A549 treated with dexamethasone at 1 μM for 4 hours (cell line): ENCODE measurements around the gene COQ9. TPM values are rescaled to one million over a fixed set of nuclear protein-coding genes. Genes with fewer than 3 reads are reported as not detected.

Experiments used
- total RNA-seq: library from RNA; stranded (reverse); fragments of 200-300 nt; extraction: Qiagen RNA extraction; gene quantifications from 5 replicates; pipeline ENCODE4 v1.2.3, GENCODE V29; 2022

COQ9 gene, protein sequence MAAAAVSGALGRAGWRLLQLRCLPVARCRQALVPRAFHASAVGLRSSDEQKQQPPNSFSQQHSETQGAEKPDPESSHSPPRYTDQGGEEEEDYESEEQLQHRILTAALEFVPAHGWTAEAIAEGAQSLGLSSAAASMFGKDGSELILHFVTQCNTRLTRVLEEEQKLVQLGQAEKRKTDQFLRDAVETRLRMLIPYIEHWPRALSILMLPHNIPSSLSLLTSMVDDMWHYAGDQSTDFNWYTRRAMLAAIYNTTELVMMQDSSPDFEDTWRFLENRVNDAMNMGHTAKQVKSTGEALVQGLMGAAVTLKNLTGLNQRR
- total RNA-seq: 37.7 to 52.7 TPM (median 51.3 TPM) in 5 replicates

DNA sequence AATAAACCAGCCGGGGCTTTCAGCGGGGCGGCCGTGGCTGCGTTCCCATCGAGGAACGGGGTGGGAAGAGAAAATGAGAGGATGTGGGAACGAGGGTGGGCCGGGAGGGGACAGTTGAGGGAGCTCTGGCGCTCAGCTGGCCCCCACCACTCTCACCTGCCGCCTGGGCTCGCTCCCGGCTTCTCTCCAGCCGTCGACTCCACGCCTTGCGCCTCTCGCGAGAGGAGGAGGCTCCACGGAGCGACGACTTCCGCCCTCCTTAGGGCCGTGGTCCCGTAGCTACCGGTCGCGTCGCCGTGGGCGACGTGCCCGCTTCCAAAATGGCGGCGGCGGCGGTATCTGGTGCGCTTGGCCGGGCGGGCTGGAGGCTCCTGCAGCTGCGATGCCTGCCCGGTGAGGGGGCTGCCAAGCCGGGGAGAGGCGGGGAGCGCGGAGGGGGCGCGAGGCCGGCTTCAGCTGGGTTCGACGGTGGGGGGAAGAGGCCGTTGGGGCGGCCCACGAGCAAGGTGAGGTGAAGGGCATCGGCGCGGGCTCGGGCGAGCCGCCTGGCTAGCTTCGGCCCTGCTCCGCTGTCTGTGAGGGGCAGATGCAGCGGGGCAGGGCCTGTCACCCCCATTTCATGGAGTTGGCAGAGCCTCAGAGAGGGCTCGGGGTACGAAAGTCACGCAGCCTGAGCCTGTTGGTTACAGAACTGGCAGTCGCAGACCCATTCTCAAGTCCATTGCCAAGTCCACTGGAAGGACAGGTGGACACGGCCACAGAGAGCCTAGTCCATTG is at the start of gene COQ9, which contains the start of gene CIAPIN1:
TSS of gene COQ9 (plus strand) at position 294 of the 777 bp plus-strand sequence. CDS start at position 321, 27 bp downstream.
TSS of gene CIAPIN1 (minus strand) at position 200 of the 777 bp plus-strand sequence. CDS start 6,457 bp downstream, outside the sequence.

DNA sequence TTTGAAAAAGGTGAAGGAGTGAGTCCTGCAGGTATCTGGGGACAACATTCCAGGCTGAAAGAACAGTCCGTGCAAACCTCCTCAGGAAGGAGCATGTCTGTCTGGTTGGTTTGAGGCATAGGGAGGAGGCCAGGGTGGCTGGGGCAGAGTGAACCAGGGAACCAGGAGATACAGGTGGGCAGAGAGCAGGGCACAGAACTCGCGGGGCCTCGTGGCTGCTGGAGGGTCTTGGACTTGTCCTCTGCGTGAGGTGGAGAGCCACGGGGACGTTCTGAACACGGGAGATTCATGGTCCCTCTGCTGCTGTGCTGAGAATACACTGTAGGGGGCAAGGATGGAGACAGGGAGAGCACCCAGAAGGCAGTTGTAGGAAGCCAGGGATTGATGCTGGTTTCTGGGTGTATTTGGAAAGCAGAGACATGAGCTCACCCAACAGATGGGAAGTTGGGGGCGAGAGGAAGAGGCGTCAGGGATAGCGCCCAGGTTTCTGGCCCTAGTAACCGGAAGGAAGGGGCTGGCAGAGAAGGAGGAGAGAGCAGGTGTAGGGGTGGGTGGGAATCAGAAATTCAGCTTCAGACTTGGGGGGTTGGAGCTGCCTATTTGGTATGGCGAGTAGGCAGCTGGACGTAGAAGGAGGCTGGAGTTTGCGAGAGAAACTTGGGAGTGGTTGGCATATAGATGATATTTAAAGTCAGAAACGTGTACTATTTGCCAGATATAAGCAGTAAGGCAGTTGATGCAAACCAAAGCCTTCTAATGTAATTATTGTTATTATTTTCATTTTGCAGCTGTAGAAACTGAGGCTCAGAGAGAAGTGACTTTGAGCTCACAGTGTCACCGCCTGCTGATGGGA is 43.1 kb upstream of the COQ9 start, which contains the start of gene CCL17:
TSS of gene CCL17 (plus strand) at position 803 of the 853 bp plus-strand sequence. CDS start 9,166 bp downstream, outside the sequence.

DNA sequence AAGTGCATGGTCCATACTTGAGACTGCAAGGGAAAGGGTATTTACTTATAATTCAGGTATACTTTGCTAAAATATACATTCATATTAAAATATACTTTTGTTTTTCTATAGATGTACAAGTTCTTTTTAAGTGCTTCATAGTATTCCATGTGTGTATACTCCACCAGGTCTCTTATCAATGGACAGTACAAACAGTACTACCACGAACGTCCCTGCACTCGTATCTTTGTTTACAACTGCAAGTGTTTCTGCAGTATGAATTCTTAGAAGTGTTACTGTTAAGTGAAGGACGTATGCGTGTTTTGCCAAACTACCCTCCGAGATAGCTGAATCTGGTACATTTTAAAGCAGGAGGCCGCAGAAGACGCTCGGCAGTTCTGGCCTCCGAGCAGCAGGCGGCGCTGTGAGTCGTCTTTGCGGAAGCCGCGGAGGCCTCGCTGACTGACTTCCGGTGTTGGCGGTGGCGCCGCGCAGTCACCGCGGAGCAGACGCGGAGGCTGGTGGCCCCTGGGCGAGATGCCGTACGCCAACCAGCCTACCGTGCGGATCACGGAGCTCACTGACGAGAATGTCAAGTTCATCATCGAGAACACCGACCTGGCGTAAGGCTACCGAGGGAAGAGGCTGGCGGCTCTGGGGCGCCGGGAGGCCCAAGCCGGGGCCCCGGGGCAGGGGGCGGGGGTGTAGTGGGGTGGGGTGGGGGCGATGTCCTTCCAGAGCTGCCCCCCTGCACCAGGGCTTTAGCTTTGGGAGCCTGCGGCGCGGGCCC is 15.1 kb downstream of the COQ9 start, which contains the start of gene POLR2C:
TSS of gene POLR2C (plus strand) at position 471 of the 769 bp plus-strand sequence. CDS start at position 517, 46 bp downstream.

DNA sequence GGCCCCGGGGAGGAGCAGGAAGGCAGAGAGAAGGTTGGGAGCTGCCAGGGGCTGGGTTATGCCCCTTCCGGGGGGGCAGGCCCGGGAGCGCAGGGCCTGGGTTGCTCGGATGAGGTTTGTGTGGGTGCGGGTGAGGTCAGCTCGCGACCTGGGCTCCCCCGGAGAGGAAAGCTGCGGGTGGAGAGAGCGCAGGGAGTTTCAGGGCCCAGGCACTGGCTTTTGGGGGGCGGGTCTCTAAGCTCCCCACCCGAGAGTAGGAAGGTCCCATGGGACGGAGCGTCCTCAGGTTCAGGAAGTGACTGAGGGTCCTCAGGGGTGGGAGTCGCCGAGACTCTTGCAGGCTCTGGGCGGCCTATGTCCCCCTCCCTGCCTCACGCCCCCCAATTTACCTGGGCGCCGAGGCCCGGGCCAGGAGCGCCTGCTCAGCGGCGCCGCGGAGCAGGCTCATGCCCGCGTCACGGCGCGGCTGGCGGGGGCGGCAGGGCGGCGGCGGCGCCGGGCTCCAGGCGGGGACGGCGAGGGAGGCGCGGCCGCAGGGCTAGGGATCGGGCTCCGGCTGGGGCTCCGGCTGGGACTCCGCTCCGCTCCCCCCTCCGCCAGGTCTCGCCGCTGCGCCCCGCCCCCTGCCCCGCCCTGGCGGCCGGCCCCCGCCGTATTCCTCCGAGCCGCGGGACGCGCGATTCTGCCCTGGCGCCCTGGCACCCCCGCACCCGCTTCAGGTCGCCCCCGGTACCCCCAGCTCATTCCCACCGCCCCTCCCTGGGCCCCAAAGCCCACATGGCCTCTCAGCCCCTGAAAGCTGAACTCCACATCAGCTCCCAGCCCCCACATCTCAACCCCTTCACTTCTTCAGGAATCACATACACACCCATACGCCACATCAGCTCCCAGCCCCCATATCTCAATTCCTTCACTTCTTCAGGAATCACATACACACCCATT is 38.9 kb downstream of the COQ9 start, which contains the start of gene DOK4:
TSS of gene DOK4 (minus strand) at position 578 of the 942 bp plus-strand sequence. CDS start 6,986 bp downstream, outside the sequence.

Other genes starting within 250 kb of the COQ9 start
- 73.1 to 80.6 TPM (median 78.7 TPM) in 5 replicates for gene ARL2BP, start 202.2 kb upstream of the COQ9 start, total RNA-seq
- 1.1 to 1.5 TPM (median 1.2 TPM) in 5 replicates for gene PLLP, start 162.8 kb upstream of the COQ9 start, total RNA-seq
- gene CCL22, start 88.7 kb upstream of the COQ9 start, total RNA-seq: 0.05 to 0.06 TPM (median 0.05 TPM) in 4 of 5 replicates, not detected in the other
- 0.07 to 0.12 TPM (median 0.09 TPM) in 5 replicates for gene CX3CL1, start 75.0 kb upstream of the COQ9 start, total RNA-seq
- not detected in 5 replicates for gene CCL17, start 42.7 kb upstream of the COQ9 start, total RNA-seq
- 63.2 to 90.0 TPM (median 67.1 TPM) in 5 replicates for gene CIAPIN1, start 94 bp upstream of the COQ9 start, total RNA-seq
- 93.5 to 162 TPM (median 98.7 TPM) in 5 replicates for gene POLR2C, start 15.2 kb downstream of the COQ9 start, total RNA-seq
- gene DOK4, start 39.0 kb downstream of the COQ9 start, total RNA-seq: 29.0 to 40.9 TPM (median 33.6 TPM) in 5 replicates
- gene CCDC102A, start 89.1 kb downstream of the COQ9 start, total RNA-seq: 5.2 to 9.7 TPM (median 8.3 TPM) in 5 replicates
- gene ADGRG5, start 95.2 kb downstream of the COQ9 start, total RNA-seq: 0.05 to 0.08 TPM (median 0.07 TPM) in 3 of 5 replicates, not detected in the others
- 130 to 241 TPM (median 206 TPM) in 5 replicates for gene ADGRG1, start 181.2 kb downstream of the COQ9 start, total RNA-seq
- gene ADGRG3, start 220.8 kb downstream of the COQ9 start, total RNA-seq: 0.43 to 0.71 TPM (median 0.62 TPM) in 5 replicates
- 0.04 to 0.06 TPM in 2 of 5 replicates, not detected in the others for gene DRC7, start 247.3 kb downstream of the COQ9 start, total RNA-seq